Measurements from ENCODE around the gene UBE2U. TPM values are rescaled to one million over a fixed set of nuclear protein-coding genes. Genes with fewer than 3 reads are reported as not detected.

The UBE2U gene
- polyA plus RNA-seq, 1 donor from 2014 or later: not detected

DNA sequence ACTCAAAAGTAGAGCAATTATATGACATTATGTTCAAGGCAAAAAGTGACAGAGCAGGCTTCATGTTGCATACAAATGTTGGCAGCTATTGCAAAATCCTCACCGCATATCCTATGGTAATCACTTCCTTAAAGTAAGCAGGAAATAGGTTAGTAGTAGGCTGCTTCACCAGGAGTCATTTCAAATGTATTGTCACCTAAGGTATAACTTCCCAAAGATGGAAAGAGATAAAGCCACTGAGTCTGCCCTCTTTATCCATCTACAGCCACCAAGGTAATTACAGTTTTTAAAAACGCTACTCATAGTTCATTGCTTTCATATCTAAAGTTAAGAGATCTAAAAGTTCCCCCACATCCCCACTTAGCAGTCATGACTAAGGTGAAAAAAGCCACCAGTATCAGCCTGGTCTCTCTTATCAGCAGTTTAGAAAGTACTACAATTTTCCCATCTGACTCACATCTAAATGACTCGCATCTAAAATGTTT is 31.6 kb upstream of the UBE2U start:
- Histone ChIP-seq H2AFZ (ENCODE audit: low read depth, low read length) (no peak overlapping the region), H3K79me2 (replicated peaks; ENCODE audit: insufficient read depth, low read length) (no peaks in the 10 kb centered on the region)
- no peak for TF ChIP-seq MXI1 (conservative IDR thresholded peaks at IDR 0.05; ENCODE audit: poor library complexity, severe bottlenecking)
- TF ChIP-seq SMC3 (conservative IDR thresholded peaks at IDR 0.05; ENCODE audit: poor library complexity): no peak
- TF ChIP-seq EZH2 (IDR thresholded peaks at IDR 0.05; ENCODE audit: borderline replicate concordance, insufficient read depth, low read length, poor library complexity, severe bottlenecking): no peak
- TF ChIP-seq RAD21 (conservative IDR thresholded peaks at IDR 0.05): no peak
- TF ChIP-seq, protein P1, sequence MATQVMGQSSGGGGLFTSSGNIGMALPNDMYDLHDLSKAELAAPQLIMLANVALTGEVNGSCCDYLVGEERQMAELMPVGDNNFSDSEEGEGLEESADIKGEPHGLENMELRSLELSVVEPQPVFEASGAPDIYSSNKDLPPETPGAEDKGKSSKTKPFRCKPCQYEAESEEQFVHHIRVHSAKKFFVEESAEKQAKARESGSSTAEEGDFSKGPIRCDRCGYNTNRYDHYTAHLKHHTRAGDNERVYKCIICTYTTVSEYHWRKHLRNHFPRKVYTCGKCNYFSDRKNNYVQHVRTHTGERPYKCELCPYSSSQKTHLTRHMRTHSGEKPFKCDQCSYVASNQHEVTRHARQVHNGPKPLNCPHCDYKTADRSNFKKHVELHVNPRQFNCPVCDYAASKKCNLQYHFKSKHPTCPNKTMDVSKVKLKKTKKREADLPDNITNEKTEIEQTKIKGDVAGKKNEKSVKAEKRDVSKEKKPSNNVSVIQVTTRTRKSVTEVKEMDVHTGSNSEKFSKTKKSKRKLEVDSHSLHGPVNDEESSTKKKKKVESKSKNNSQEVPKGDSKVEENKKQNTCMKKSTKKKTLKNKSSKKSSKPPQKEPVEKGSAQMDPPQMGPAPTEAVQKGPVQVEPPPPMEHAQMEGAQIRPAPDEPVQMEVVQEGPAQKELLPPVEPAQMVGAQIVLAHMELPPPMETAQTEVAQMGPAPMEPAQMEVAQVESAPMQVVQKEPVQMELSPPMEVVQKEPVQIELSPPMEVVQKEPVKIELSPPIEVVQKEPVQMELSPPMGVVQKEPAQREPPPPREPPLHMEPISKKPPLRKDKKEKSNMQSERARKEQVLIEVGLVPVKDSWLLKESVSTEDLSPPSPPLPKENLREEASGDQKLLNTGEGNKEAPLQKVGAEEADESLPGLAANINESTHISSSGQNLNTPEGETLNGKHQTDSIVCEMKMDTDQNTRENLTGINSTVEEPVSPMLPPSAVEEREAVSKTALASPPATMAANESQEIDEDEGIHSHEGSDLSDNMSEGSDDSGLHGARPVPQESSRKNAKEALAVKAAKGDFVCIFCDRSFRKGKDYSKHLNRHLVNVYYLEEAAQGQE (IDR thresholded peaks at IDR 0.05; ENCODE audit: borderline replicate concordance): no peak
- TF ChIP-seq EP300 (conservative IDR thresholded peaks at IDR 0.05; ENCODE audit: poor library complexity, severe bottlenecking): no peak
- TF ChIP-seq TAF1 (IDR thresholded peaks at IDR 0.05; ENCODE audit: low read depth): no peak
- TF ChIP-seq POLR2AphosphoS5 (IDR thresholded peaks at IDR 0.05): no peak
- TF ChIP-seq, protein P2, sequence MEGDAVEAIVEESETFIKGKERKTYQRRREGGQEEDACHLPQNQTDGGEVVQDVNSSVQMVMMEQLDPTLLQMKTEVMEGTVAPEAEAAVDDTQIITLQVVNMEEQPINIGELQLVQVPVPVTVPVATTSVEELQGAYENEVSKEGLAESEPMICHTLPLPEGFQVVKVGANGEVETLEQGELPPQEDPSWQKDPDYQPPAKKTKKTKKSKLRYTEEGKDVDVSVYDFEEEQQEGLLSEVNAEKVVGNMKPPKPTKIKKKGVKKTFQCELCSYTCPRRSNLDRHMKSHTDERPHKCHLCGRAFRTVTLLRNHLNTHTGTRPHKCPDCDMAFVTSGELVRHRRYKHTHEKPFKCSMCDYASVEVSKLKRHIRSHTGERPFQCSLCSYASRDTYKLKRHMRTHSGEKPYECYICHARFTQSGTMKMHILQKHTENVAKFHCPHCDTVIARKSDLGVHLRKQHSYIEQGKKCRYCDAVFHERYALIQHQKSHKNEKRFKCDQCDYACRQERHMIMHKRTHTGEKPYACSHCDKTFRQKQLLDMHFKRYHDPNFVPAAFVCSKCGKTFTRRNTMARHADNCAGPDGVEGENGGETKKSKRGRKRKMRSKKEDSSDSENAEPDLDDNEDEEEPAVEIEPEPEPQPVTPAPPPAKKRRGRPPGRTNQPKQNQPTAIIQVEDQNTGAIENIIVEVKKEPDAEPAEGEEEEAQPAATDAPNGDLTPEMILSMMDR (IDR thresholded peaks at IDR 0.05; ENCODE audit: poor library complexity, severe bottlenecking): no peak

DNA sequence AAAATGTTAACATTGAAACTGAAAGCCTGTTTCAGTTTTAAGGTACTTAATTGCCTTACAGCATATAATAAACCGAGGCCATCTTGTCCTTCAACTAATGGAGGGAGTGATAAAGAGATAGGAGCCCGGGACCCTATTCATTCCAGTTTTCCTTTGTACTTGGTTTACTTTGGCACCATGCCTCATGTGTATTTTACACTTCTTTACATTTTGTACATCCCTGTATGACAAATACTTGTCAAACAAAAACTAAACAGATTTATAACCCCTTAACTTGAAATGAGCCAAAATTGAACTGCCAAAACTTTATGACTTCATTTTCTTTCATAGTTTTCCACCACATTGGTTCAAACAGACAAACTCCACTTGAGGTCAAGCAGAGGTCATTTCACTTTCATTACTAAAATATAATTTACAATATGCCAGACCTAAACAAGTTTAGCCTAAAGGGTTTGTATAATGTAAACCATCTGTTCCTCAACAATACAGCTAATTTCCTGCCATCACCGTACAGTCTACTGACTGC is 30.9 kb upstream of the UBE2U start:
- Histone ChIP-seq H3K9ac (ENCODE audit: low read length) (no peak overlapping the region), H4K20me1 (ENCODE audit: insufficient read depth) (no peaks in the 10 kb centered on the region), H3K79me2 (replicated peaks; ENCODE audit: insufficient read depth, low read length) (no peaks in the 10 kb centered on the region), H3K27me3 (ENCODE audit: insufficient read depth, low read depth, low read length) (no peaks in the 10 kb centered on the region), H3K4me2 (ENCODE audit: low read length) (no peak overlapping the region), H2AFZ (ENCODE audit: low read depth, low read length) (no peak overlapping the region), H3K4me3 (ENCODE audit: low read length) (no peak overlapping the region), H3F3A (ENCODE audit: insufficient read depth, low read length, poor library complexity, severe bottlenecking) (no peaks in the 10 kb centered on the region), H3K36me3 (ENCODE audit: insufficient read depth, low read length) (no peaks in the 10 kb centered on the region), H3K9me3 (ENCODE audit: low read length) (no peaks in the 10 kb centered on the region), H3K27ac (ENCODE audit: low read length) (no peak overlapping the region), H3K9me2 (ENCODE audit: insufficient read depth, low read length) (no peaks in the 10 kb centered on the region)
- TF ChIP-seq, protein P1 (IDR thresholded peaks at IDR 0.05; ENCODE audit: borderline replicate concordance): no peak
- no peak for TF ChIP-seq POLR2AphosphoS5 (IDR thresholded peaks at IDR 0.05)
- TF ChIP-seq TAF1 (IDR thresholded peaks at IDR 0.05; ENCODE audit: low read depth): no peak
- TF ChIP-seq RAD21 (conservative IDR thresholded peaks at IDR 0.05): no peak
- TF ChIP-seq EZH2 (IDR thresholded peaks at IDR 0.05; ENCODE audit: borderline replicate concordance, insufficient read depth, low read length, poor library complexity, severe bottlenecking): no peak
- TF ChIP-seq SMC3 (conservative IDR thresholded peaks at IDR 0.05; ENCODE audit: poor library complexity): no peak
- TF ChIP-seq MXI1 (conservative IDR thresholded peaks at IDR 0.05; ENCODE audit: poor library complexity, severe bottlenecking): no peak
- TF ChIP-seq, protein P2 (IDR thresholded peaks at IDR 0.05; ENCODE audit: poor library complexity, severe bottlenecking): no peak
- TF ChIP-seq EP300 (conservative IDR thresholded peaks at IDR 0.05; ENCODE audit: poor library complexity, severe bottlenecking): no peak

More for the DNA sequence above, 31.6 kb upstream of the UBE2U start:
- H3K9ac ChIP-seq (ENCODE audit: low read length): no peak overlapping the region
- no peaks in the 10 kb centered on the region for H3K9me2 ChIP-seq (ENCODE audit: insufficient read depth, low read length)
- no peaks in the 10 kb centered on the region for H3K27me3 ChIP-seq (ENCODE audit: insufficient read depth, low read depth, low read length)
- H3K4me3 ChIP-seq (ENCODE audit: low read length): no peak overlapping the region
- H3K9me3 ChIP-seq (ENCODE audit: low read length): no peaks in the 10 kb centered on the region
- no peaks in the 10 kb centered on the region for H4K20me1 ChIP-seq (ENCODE audit: insufficient read depth)
- no peaks in the 10 kb centered on the region for H3K36me3 ChIP-seq (ENCODE audit: insufficient read depth, low read length)
- H3F3A ChIP-seq (ENCODE audit: insufficient read depth, low read length, poor library complexity, severe bottlenecking): no peaks in the 10 kb centered on the region
- H3K4me2 ChIP-seq (ENCODE audit: low read length): no peak overlapping the region
- no peak overlapping the region for H3K27ac ChIP-seq (ENCODE audit: low read length)
